Peyer's patch (tissue), 4 donors: Measurements from ENCODE around the gene YJU2. TPM values are rescaled to one million over a fixed set of nuclear protein-coding genes. Genes with fewer than 3 reads are reported as not detected.
"Not testable (repeated sequence)": the region's sequence is repeated elsewhere in the genome, so short reads cannot be mapped to it uniquely, and the experiment has no call there.

Experiments used
- DNase-seq, 3 donors: peaks; one replicate each; pipeline ENCODE4 v3.0.0-alpha.2; 2017 to 2019
- H3K27ac ChIP-seq, 4 donors: fragments of 200-600 bp; sonication (generic); one replicate each; pipeline ENCODE4 v1.5.1; 2016 to 2019
- H3K27me3 ChIP-seq, 2 donors: fragments of 200-600 bp; sonication (generic); one replicate each; pipeline ENCODE4 v1.5.1; 2019
- H3K36me3 ChIP-seq, 3 donors: fragments of 200-600 bp; sonication (generic); one replicate each; pipeline ENCODE4 v1.5.1; 2016 to 2019
- H3K4me1 ChIP-seq, 4 donors: fragments of 200-600 bp; sonication (generic); one replicate each; pipeline ENCODE4 v1.5.1; 2016 to 2019
- H3K4me3 ChIP-seq, 4 donors: fragments of 200-600 bp; sonication (generic); 1 replicate in 3 of 4; 2 replicates in 1 of 4; pipeline ENCODE4 v1.5.1; 2016 to 2019; ENCODE audit warnings: mild to moderate bottlenecking in 1 of 4
- H3K9me3 ChIP-seq, 4 donors: fragments of 200-600 bp; sonication (generic); one replicate each; pipeline ENCODE4 v1.5.1; 2016 to 2019; ENCODE audit warnings: mild to moderate bottlenecking in 1 of 4
- CTCF ChIP-seq, 6 experiments: fragments of 450-650 bp in 4 of 6; fragments of 200-600 bp in 2 of 6; sonication (generic) in 1 of 6; IDR thresholded peaks; one replicate each; pipeline ENCODE4 v1.5.1; 2017 to 2019; ENCODE audit warnings: antibody characterized with exemption in 6 of 6, mild to moderate bottlenecking in 3 of 6, moderate library complexity in 1 of 6
- POLR2A ChIP-seq, 2 donors: fragments of 450-650 bp; IDR thresholded peaks; one replicate each; pipeline ENCODE4 v1.5.1; 2017; ENCODE audit warnings: antibody characterized with exemption in 2 of 2, mild to moderate bottlenecking in 2 of 2, moderate library complexity in 2 of 2
- total RNA-seq, 4 donors: library from RNA; depleted of rRNA; stranded (reverse); fragments of >200 nt; gene quantifications; one replicate each; pipeline ENCODE4 v1.1.0, GENCODE V29; 2016

Gene YJU2
- total RNA-seq, 4 donors from 2014 or later = 8.9 to 33.8 (median 24.1) TPM

GRCh38 chr19:4279267-4279529 lies 32.3 kb downstream of the YJU2 start:
- Histone ChIP-seq H3K36me3 (no peaks in the 10 kb centered on the region), H3K27ac (no peak overlapping the region), H3K4me3 (peak overlapping the region in 3 of 4 donors; percentile 18 to 43 (median 38)), H3K4me1 (peaks cover 0 to 16% (median 12%) of the 10 kb centered on the region in 4 donors), H3K9me3 (no peaks in the 10 kb centered on the region), H3K27me3 (peaks cover 0 to 22% of the 10 kb centered on the region in 2 donors)
- DNase-seq = no peak
- TF ChIP-seq POLR2A (IDR thresholded peaks at IDR 0.05) (no peak), CTCF (IDR thresholded peaks at IDR 0.05) (no peak)

GRCh38 chr19:4279530-4280422 lies 32.9 kb downstream of the YJU2 start:
- Histone ChIP-seq H3K27ac (no peak overlapping the region), H3K9me3 (no peaks in the 10 kb centered on the region), H3K4me3 (peak overlapping the region in 3 of 4 donors; percentile 18 to 43 (median 38)), H3K27me3 (peaks cover 0 to 22% of the 10 kb centered on the region in 2 donors), H3K36me3 (no peaks in the 10 kb centered on the region), H3K4me1 (peaks cover 0 to 16% (median 12%) of the 10 kb centered on the region in 4 donors)
- DNase-seq = no peak
- TF ChIP-seq POLR2A (IDR thresholded peaks at IDR 0.05) (no peak), CTCF (IDR thresholded peaks at IDR 0.05) (no peak)

GRCh38 chr19:4284176-4284958 lies 37.5 kb downstream of the YJU2 start:
- peaks cover 0 to 11% (median 6%) of the 10 kb centered on the region in 4 donors for H3K4me1 ChIP-seq
- no peaks in the 10 kb centered on the region for H3K36me3 ChIP-seq
- H3K27me3 ChIP-seq = peaks cover 0 to 13% of the 10 kb centered on the region in 2 donors
- peak in 2 of 3 donors; percentile 88 to 90 for DNase-seq
- no peaks in the 10 kb centered on the region for H3K9me3 ChIP-seq
- peak overlapping the region in 3 of 4 donors; percentile 33 to 78 (median 71) for H3K27ac ChIP-seq
- H3K4me3 ChIP-seq = peak overlapping the region in 3 of 4 donors; percentile 27 to 60 (median 55)
- TF ChIP-seq CTCF (IDR thresholded peaks at IDR 0.05) = no peak
- peak in 1 of 2 donors; percentile 68 for TF ChIP-seq POLR2A (IDR thresholded peaks at IDR 0.05)

- DNase-seq = no peak
- peak overlapping the region in 3 of 4 donors; percentile 33 to 78 (median 71) for H3K27ac ChIP-seq
- peaks cover 0 to 5% (median under 1%) of the 10 kb centered on the region in 4 donors for H3K4me1 ChIP-seq
- H3K9me3 ChIP-seq = no peaks in the 10 kb centered on the region
- peak overlapping the region in 3 of 4 donors; percentile 27 to 60 (median 55) for H3K4me3 ChIP-seq
- no peak for TF ChIP-seq POLR2A (IDR thresholded peaks at IDR 0.05)
- TF ChIP-seq CTCF (IDR thresholded peaks at IDR 0.05) = no peak
- no peaks in the 10 kb centered on the region for H3K36me3 ChIP-seq
- H3K27me3 ChIP-seq = peaks cover 0 to 7% of the 10 kb centered on the region in 2 donors
These were observed 38.1 kb downstream of the YJU2 start for GRCh38 chr19:4284974-4285373.

- not testable (repeated sequence) for H3K4me1 ChIP-seq, H3K27ac ChIP-seq, DNase-seq, H3K9me3 ChIP-seq, H3K36me3 ChIP-seq, H3K4me3 ChIP-seq, H3K27me3 ChIP-seq
These were observed 39.3 kb downstream of the YJU2 start for GRCh38 chr19:4286141-4286540.
